ENCODE measurements around the gene FNBP1L. TPM values are rescaled to one million over a fixed set of nuclear protein-coding genes. Genes with fewer than 3 reads are reported as not detected.

Gene FNBP1L
- total RNA-seq, 1 experiment from 2014 or later: 13.9 TPM

- DNase-seq (ENCODE audit: low spot score): no peak
These were observed 35.7 kb downstream of the FNBP1L start for GRCh38 chr1:93483606-93484005.

DNA sequence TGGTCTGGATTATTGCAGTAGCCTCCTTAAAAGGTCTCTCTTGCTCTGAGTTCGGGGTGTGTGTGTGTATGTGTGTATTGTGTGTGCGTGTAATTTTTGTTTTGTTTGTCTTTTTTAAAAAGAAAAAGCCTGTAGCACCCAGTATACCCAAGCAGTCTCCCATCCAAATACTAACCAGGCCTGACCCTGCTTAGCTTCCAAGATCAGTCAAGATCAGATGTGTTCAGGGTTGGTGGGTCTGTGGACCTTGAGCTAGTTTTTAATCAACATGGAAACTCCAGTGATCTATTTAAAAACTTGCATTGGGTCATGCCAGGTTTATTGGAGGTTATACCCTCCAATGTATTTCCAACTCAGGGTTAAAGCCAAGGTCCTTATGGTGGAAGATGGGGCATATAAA lies 40.3 kb downstream of the FNBP1L start:
- no peak for DNase-seq (ENCODE audit: low spot score)

DNA sequence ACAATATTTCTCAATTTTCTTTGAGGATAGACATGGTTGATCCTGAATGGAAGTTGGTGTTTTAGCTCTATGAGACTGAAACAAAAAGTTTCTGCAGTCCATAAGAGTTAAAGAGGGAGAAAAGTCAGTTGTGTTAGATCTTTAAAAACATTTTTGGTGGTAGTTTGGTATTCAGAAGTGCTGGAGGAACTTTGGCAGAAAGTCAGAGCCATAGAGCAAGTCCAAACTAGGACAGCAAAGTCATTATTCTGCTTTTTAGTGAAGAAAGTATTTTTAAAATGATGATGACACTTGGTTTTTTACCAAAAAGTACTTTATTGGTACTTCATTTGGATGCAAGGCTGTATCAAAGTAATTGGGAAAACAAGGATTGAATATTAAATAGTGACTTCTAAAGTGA lies 41.8 kb downstream of the FNBP1L start:
- no peak for DNase-seq (ENCODE audit: low spot score)

GRCh38 chr1:93490357-93490756 lies 42.4 kb downstream of the FNBP1L start:
- DNase-seq (ENCODE audit: low spot score): no peak

GRCh38 chr1:93495911-93496310 lies 48.0 kb downstream of the FNBP1L start:
- DNase-seq (ENCODE audit: low spot score): no peak

- DNase-seq (ENCODE audit: low spot score): no peak
These were observed 48.6 kb downstream of the FNBP1L start for GRCh38 chr1:93496520-93496919.

DNA sequence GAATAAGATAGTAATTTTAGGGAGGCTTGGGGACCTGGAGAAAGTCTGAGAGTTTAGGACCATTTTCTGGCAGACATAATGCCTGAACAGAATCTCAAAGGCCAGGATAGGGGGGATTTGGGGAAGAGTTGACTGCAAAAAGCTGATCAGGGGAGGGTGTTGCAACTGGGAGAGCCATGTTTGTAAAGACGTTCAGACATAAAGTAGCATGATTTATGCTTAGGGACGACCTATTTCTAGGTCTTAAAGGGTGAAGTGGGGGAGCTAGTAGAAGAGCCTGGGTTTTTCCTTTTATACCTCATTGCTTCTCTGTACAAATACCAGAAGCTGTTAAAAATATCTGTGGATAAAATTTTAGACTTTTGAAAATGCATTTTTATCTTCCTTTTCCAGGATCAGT lies 51.2 kb downstream of the FNBP1L start:
- DNase-seq (ENCODE audit: low spot score): no peak

GRCh38 chr1:93499533-93499932 lies 51.6 kb downstream of the FNBP1L start:
- no peak for DNase-seq (ENCODE audit: low spot score)

GRCh38 chr1:93500275-93500674 lies 52.4 kb downstream of the FNBP1L start:
- no peak for DNase-seq (ENCODE audit: low spot score)

- DNase-seq (ENCODE audit: low spot score): no peak
These were observed 53.5 kb downstream of the FNBP1L start for GRCh38 chr1:93501399-93501798.

- DNase-seq (ENCODE audit: low spot score): no peak
These were observed 54.0 kb downstream of the FNBP1L start for GRCh38 chr1:93501829-93502369.

GRCh38 chr1:93502571-93502970 lies 54.7 kb downstream of the FNBP1L start:
- DNase-seq (ENCODE audit: low spot score): no peak

DNA sequence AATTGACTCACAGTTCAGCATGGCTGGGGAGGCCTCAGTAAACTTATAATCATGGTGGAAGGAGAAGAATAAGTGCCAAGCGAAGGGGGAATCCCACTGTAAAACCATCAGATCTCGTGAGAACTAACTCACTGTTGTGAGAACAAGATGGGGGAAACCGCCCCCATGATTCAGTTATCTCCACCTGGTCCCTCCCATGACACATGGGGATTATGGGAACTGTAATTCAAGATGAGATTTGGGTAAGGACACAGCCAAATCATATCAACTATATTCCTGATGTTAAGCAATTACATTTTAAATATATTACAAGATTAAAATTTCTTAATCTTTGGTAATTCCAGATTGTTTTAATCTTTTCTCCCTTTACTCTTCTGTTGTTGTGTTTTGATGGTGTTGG lies 55.2 kb downstream of the FNBP1L start:
- no peak for DNase-seq (ENCODE audit: low spot score)

DNA sequence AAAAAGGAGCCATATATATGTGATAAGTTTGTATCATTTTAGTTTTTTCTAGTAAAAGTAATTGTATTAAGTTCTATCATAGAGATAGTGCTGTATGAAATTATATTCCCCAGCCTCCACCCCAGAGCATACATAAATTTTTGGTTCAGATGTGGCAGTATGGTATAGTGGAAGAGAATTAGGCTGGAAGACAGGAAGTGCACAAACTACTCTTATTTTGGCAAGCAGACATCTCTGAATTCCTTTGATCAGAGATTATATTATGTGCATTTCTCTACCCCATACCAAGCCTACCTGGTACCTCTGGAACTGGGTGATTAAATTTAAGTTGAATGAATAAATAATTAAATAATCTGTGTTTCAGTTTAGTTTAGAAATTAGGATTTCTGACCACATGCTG lies 55.9 kb downstream of the FNBP1L start:
- DNase-seq (ENCODE audit: low spot score): no peak

DNA sequence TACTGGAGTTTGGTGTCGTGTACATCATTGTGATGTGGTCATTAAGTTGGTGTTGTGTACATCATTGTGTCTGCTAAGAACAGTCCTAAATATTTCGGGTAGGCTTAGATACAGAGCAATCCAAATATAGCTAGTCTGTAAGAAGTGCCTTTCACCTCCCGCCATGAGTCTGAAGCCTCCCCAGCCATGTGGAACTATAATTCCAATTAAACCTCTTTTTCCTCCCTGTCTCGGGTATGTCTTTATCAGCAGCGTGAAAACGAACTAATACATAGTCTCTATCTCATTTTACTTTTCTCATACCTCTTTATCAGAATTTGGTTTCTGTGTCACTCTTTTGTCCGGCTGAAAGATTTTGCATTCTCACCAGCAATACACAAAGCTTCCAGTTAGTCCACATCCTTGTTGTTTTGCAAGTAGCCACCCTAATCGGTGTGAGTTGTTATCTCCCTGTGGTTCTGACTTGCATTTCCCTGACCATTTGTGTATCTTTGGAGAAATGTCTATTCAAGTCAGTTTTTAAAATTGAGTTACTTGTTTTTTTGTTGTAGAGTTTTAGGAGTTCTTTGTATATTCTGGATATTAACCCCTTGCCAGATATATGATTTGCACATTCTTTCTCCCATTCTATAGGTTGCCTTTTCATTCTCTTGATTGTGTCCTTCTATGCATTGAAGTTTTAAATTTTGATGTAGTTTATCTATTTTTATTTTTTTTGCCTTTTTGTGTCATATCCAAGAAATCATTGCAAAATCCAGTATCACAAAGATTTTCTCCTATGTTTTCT lies 56.5 kb downstream of the FNBP1L start:
- no peak for DNase-seq (ENCODE audit: low spot score)

DNA sequence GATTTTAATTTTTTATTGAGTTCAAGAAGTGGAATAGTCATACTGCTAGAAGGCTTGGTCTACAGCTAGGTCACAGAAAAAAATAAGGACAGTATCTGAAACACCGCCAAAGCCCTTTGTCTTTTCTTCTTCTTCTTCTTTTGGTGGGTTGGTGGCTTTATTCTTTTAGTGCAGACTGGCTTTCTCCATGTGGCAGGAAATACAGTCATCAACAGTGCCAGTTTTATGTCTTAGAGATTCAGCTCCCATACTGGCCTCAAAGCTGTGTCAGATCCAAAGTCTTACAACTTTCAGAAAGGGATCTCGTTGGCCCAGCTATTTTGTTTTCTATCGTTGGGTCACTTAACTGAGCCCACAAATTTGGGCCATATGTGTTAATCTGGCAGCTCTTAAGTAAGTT lies 58.2 kb downstream of the FNBP1L start:
- DNase-seq (ENCODE audit: low spot score): no peak

- peak; percentile 26 for DNase-seq (ENCODE audit: low spot score)
These were observed 68.2 kb downstream of the FNBP1L start for GRCh38 chr1:93516164-93516563.

DNA sequence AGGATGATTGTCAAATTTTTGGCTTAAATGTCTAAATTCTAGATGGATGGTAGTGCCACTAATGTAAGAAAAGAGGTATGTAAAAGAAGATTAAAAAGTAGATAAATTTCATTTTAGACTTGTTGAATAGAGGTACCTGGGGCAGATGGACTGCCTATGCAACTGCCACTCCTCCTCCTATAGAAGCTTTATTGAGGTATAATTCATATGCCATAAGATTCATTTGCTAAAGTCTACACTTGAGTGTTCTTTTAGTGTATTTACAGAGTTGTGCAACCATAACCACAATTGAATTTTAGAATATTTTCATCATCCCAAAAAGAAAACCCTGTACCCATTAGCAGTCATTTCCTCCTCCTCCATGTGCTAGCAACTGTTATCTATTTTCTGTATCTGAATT lies 70.6 kb downstream of the FNBP1L start:
- DNase-seq (ENCODE audit: low spot score): no peak

DNA sequence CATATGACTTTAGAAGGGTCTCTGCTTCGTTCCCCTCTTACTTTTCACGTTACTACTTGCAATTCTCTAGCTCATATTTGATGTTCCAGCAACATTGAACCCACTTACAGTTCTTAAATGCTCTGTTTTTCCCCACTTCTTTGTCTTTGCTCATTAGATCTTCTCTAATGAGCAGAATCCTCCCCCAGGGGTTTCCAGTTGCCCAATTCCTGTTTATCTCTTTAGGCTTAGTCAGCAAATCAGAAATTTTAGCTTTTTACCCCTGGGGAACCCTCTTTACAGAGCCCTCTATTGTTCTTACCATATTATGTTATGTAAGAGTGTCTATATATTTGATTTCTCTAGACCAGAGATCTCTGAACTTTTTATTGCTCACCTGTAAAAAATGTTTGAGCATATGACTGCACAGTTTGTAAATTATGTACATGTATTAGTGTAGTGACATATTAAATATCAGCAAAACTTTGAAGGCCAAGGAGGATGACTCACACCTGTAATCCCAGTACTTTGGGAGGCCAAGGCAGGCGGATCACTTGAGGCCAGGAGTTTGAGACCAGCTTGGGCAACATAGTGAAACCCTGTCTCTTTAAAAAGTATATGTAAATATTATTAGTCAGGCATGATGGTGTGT lies 71.4 kb downstream of the FNBP1L start:
- DNase-seq (ENCODE audit: low spot score): no peak

DNA sequence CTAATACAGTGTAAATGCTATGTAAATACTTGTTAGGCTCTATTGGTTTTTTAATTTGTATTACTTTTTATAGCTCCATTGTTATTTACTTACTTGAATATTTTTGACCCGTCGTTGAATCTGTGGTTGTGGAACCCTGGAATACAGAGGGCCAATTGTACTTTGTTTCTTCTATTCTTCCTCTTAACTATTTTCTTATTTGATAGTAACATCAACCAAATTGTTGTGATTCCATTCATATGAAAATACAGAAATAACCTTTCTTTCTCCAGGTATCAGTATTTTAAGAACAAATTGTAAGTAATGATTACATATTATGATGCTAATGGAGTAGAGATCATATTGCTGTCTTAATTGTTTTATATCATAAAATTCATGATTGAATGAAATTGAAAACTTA lies 73.7 kb downstream of the FNBP1L start:
- DNase-seq (ENCODE audit: low spot score): no peak

DNA sequence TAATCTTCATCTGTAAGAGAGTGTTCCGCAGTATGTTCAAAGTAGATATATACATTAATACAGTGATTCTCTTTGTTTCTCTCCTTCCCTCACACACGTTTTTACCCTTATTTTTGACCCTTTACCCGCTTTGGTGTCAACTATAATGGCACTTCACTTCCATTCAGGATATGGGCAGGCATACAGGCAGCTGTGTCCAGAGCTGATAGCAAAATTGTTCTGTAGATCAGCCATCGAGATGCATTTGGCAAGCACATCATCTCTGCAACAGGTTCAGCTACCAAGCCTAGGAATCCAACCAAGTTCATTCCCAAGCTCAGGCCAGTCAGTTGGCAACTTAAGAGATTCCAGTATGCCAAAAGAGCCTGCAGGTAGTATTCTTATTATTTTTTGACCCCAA lies 74.8 kb downstream of the FNBP1L start:
- DNase-seq (ENCODE audit: low spot score): no peak

DNA sequence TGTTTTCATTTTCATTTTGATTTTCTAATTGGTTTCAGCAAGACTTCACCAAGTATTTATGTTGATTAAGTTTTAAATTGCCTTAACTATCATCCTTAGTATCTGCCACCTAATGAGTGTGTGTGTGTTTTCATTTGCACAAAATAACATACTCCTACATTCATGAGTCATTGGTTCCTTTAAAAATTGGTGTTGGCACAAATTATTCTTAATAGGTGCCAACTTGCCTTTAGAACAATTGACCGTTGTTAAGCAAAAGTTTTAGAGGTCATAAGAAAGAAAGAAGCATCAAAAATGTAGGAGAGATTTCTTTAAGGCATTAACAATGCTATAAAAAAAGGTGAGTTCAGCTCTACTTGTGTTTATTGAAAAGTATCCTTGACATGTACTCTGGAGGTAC lies 77.5 kb downstream of the FNBP1L start:
- no peak for DNase-seq (ENCODE audit: low spot score)

DNA sequence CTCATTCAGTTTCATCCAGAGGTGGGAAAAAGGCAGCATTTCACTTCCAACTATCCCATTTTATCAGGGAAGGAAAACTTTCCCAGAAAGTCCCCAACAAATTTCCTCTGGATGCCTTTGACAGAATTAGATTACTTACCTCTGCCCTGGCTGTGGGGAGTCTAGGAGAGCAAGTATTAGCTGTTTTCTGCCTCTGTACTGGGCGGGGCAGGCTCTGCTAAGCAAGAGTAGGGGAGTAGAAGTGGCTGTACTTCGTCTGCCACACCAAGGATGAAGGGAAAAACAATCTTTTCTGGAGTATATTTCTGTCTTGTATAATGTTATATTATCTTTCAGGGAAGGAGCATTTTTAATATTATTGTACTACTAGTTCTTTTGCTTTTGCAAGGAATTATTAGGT lies 78.5 kb downstream of the FNBP1L start:
- no peak for DNase-seq (ENCODE audit: low spot score)
